Kidney (tissue), 14 donors: ENCODE data around the gene FAM120A. TPM values are rescaled to one million over a fixed set of nuclear protein-coding genes. Genes with fewer than 3 reads are reported as not detected.

Experiments used
- DNase-seq, 5 donors: peaks; one replicate each; pipeline ENCODE4 v3.0.0-alpha.2; 2013 to 2020
- FAIRE-seq: peaks from 2 replicates; lab custom pipeline; 2012; peaks lifted over from hg19 to GRCh38; lab: Jason Lieb, UNC
- H3K27ac ChIP-seq, 2 donors: one replicate each; pipeline ENCODE4 v1.7.0; 2013; ENCODE audit warnings: low read depth in 2 of 2, low read length in 2 of 2, inconsistent platforms in 1 of 2
- H3K27me3 ChIP-seq: one replicate; pipeline ENCODE4 v1.7.1; 2013; ENCODE audit warnings: low read length, inconsistent platforms; ENCODE audit not compliant: control insufficient read depth, insufficient read depth
- H3K36me3 ChIP-seq, 3 donors: one replicate each; pipeline versions ENCODE4 v1.7.0 to v1.7.1; 2013; ENCODE audit warnings: low read length in 3 of 3, control low read depth in 1 of 3, inconsistent platforms in 1 of 3; ENCODE audit not compliant: insufficient read depth in 3 of 3, control insufficient read depth in 2 of 3
- H3K4me1 ChIP-seq, 3 donors: one replicate each; pipeline versions ENCODE4 v1.7.0 to v1.7.1; 2013; ENCODE audit warnings: low read length in 3 of 3, inconsistent platforms in 1 of 3, low read depth in 1 of 3; ENCODE audit not compliant: control insufficient read depth in 2 of 3, insufficient read depth in 2 of 3
- H3K4me3 ChIP-seq, 3 donors: one replicate each; pipeline versions ENCODE4 v1.7.0 to v1.8.1; 2013; ENCODE audit warnings: low read length in 3 of 3, control low read depth in 1 of 3, inconsistent platforms in 1 of 3
- H3K9ac ChIP-seq, 3 donors: one replicate each; pipeline versions ENCODE4 v1.7.0 to v1.7.1; 2013; ENCODE audit warnings: low read length in 3 of 3, control low read depth in 1 of 3, inconsistent platforms in 1 of 3
- H3K9me3 ChIP-seq, 3 donors: one replicate each; pipeline versions ENCODE4 v1.7.0 to v1.7.1; 2013; ENCODE audit warnings: low read length in 3 of 3, control low read depth in 1 of 3, inconsistent platforms in 1 of 3; ENCODE audit not compliant: control insufficient read depth in 2 of 3, insufficient read depth in 1 of 3
- intact Hi-C: fragments of 100-400 bp; cut with DNase I; formaldehyde crosslinking; loops from one replicate; pipeline ENCODE4 v1.11.1; 2022
- polyA plus RNA-seq: library from polyadenylated mRNA; stranded (reverse); fragments of 350-450 nt; fragmentation: Illumina TruSeq; extraction: RNeasy Lipid Tissue Mini Kit (QIAGEN cat#74804); gene quantifications from one replicate; pipeline ENCODE4 v1.2.3, GENCODE V29; 2014; ENCODE audit warnings: low read depth, low replicate concordance; ENCODE audit not compliant: insufficient read depth
- total RNA-seq: library from RNA; stranded (reverse); fragmentation: NEBNext Ultra II Directional; extraction: Animal tissue kit (Norgen Biotek cat#: 25700); gene quantifications from one replicate; pipeline ENCODE4 v1.2.1, GENCODE V29; 2021
- TF ChIP-seq, protein P1 (sequence below): IDR thresholded peaks from 3 replicates; pipeline ENCODE4 v1.5.1; 2012; ENCODE audit warnings: mild to moderate bottlenecking, moderate library complexity, borderline replicate concordance; ENCODE audit not compliant: insufficient read depth; ENCODE audit errors: extremely low read depth
- donor health status: control.
- donor health status: control.
- donor health status: control.
- donor health status: control.
- donor health status: control.
- donor health status: DM: yes; HTN: yes; CAD: no.
- donor health status: Normal renal cell carcinoma (clear cell type).

FAM120A gene
- total and polyA plus RNA-seq, 2 donors from 2014 or later, result 43.7 to 127 TPM

GRCh38 chr9:93483497-93483896 lies 32.0 kb downstream of the FAM120A start:
- intact Hi-C loops, result no loop called here
- Histone ChIP-seq H3K9me3 (no peaks in the 10 kb centered on the region), H3K27me3 (no peaks in the 10 kb centered on the region), H3K36me3 (peaks cover 0 to 5% (median 3%) of the 10 kb centered on the region in 3 donors), H3K4me1 (no peaks in the 10 kb centered on the region), H3K9ac (no peak overlapping the region), H3K27ac (no peak overlapping the region), H3K4me3 (no peak overlapping the region)
- TF ChIP-seq, protein P1, sequence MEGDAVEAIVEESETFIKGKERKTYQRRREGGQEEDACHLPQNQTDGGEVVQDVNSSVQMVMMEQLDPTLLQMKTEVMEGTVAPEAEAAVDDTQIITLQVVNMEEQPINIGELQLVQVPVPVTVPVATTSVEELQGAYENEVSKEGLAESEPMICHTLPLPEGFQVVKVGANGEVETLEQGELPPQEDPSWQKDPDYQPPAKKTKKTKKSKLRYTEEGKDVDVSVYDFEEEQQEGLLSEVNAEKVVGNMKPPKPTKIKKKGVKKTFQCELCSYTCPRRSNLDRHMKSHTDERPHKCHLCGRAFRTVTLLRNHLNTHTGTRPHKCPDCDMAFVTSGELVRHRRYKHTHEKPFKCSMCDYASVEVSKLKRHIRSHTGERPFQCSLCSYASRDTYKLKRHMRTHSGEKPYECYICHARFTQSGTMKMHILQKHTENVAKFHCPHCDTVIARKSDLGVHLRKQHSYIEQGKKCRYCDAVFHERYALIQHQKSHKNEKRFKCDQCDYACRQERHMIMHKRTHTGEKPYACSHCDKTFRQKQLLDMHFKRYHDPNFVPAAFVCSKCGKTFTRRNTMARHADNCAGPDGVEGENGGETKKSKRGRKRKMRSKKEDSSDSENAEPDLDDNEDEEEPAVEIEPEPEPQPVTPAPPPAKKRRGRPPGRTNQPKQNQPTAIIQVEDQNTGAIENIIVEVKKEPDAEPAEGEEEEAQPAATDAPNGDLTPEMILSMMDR, result no peak
- FAIRE-seq (no peak), DNase-seq (no peak)

- DNase-seq (no peak), FAIRE-seq (no peak)
- intact Hi-C loops, result no loop called here
- Histone ChIP-seq H3K4me3 (no peak overlapping the region), H3K27me3 (no peaks in the 10 kb centered on the region), H3K27ac (no peak overlapping the region), H3K4me1 (peaks cover 0 to 9% (median 0%) of the 10 kb centered on the region in 3 donors), H3K36me3 (peaks cover 0 to 12% (median 3%) of the 10 kb centered on the region in 3 donors), H3K9ac (no peak overlapping the region), H3K9me3 (no peaks in the 10 kb centered on the region)
- TF ChIP-seq, protein P1, result no peak
Measured at GRCh38 chr9:93486268-93486667, 34.8 kb downstream of the FAM120A start.

DNA sequence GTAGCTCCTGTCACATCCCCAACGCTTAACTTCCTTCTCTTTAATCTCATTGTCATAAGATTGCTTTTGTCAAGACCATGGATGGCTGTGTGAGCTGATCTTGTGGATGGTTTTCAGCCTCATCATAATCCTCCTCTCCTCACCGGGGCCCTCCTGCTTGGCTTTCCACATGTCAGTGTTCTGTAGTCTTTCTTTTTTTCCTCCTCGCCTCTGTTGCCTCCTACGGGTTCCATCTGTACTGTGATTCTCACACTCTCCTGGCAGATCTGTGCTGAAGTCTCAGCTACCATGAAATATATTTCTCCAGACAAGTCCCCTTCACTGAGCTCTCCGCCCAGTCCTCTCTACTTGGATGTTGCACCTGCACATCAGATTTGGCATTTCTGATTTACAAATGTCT lies 36.8 kb downstream of the FAM120A start:
- Histone ChIP-seq H3K4me1 (peaks cover 0 to 9% (median 0%) of the 10 kb centered on the region in 3 donors), H3K27ac (no peak overlapping the region), H3K9me3 (no peaks in the 10 kb centered on the region), H3K36me3 (peaks cover 0 to 12% (median 3%) of the 10 kb centered on the region in 3 donors), H3K27me3 (no peaks in the 10 kb centered on the region), H3K9ac (no peak overlapping the region), H3K4me3 (no peak overlapping the region)
- TF ChIP-seq, protein P1, result no peak
- DNase-seq, result no peak
- FAIRE-seq, result no peak
- intact Hi-C loops, result no loop called here
